ENCODE results near the gene RAD21L1.

DNA sequence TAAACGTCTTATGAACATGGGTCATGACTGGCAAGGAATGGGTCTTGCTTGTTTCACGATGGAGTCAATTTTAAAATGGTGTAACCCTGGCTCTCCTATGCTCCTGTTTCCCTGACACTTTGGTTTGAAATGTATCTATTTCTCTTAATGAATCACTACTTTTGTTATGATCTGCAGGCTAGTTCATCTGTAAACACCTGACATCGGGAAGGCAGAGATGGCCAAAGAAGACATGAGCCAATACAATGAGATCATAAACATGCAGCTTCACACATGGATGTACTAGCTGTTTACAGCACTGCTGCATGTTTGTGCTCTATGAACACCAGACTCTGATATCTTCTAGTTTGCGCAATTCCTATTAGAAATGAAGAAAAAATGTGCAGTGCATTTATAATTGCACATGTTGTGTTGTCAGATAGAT is 11.0 kb upstream of the RAD21L1 start:
- TF ChIP-seq, protein P1, sequence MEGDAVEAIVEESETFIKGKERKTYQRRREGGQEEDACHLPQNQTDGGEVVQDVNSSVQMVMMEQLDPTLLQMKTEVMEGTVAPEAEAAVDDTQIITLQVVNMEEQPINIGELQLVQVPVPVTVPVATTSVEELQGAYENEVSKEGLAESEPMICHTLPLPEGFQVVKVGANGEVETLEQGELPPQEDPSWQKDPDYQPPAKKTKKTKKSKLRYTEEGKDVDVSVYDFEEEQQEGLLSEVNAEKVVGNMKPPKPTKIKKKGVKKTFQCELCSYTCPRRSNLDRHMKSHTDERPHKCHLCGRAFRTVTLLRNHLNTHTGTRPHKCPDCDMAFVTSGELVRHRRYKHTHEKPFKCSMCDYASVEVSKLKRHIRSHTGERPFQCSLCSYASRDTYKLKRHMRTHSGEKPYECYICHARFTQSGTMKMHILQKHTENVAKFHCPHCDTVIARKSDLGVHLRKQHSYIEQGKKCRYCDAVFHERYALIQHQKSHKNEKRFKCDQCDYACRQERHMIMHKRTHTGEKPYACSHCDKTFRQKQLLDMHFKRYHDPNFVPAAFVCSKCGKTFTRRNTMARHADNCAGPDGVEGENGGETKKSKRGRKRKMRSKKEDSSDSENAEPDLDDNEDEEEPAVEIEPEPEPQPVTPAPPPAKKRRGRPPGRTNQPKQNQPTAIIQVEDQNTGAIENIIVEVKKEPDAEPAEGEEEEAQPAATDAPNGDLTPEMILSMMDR (IDR thresholded peaks at IDR 0.05) = no peak
- TF ChIP-seq POLR2A (IDR thresholded peaks at IDR 0.05; ENCODE audit: low read length) = no peak
- TF ChIP-seq RCOR1 (IDR thresholded peaks at IDR 0.05; ENCODE audit: low read depth, low read length) = no peak
- TF ChIP-seq ZC3H11A (IDR thresholded peaks at IDR 0.05) = no peak
- TF ChIP-seq, protein P2, sequence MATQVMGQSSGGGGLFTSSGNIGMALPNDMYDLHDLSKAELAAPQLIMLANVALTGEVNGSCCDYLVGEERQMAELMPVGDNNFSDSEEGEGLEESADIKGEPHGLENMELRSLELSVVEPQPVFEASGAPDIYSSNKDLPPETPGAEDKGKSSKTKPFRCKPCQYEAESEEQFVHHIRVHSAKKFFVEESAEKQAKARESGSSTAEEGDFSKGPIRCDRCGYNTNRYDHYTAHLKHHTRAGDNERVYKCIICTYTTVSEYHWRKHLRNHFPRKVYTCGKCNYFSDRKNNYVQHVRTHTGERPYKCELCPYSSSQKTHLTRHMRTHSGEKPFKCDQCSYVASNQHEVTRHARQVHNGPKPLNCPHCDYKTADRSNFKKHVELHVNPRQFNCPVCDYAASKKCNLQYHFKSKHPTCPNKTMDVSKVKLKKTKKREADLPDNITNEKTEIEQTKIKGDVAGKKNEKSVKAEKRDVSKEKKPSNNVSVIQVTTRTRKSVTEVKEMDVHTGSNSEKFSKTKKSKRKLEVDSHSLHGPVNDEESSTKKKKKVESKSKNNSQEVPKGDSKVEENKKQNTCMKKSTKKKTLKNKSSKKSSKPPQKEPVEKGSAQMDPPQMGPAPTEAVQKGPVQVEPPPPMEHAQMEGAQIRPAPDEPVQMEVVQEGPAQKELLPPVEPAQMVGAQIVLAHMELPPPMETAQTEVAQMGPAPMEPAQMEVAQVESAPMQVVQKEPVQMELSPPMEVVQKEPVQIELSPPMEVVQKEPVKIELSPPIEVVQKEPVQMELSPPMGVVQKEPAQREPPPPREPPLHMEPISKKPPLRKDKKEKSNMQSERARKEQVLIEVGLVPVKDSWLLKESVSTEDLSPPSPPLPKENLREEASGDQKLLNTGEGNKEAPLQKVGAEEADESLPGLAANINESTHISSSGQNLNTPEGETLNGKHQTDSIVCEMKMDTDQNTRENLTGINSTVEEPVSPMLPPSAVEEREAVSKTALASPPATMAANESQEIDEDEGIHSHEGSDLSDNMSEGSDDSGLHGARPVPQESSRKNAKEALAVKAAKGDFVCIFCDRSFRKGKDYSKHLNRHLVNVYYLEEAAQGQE (IDR thresholded peaks at IDR 0.05) = no peak
- TF ChIP-seq EP300 (IDR thresholded peaks at IDR 0.05) = no peak
- TF ChIP-seq CEBPB (IDR thresholded peaks at IDR 0.05) = 0 out of 4 replicates have a peak, but pooled peaks of 1 of the 2 experiments have one; percentile 28
- no peak for TF ChIP-seq RFX5 (IDR thresholded peaks at IDR 0.05)
- TF ChIP-seq HOXB5 (CRISPR knock-in tag; IDR thresholded peaks at IDR 0.05) = no peak
- no peak for TF ChIP-seq E2F6 (IDR thresholded peaks at IDR 0.05; ENCODE audit: borderline replicate concordance, low read depth)
- no peak for TF ChIP-seq POLR2AphosphoS2 (conservative IDR thresholded peaks at IDR 0.05; ENCODE audit: low read length)
- no peak for TF ChIP-seq PHF8 (IDR thresholded peaks at IDR 0.05; ENCODE audit: borderline replicate concordance, low read depth)
- TF ChIP-seq SMC3 (IDR thresholded peaks at IDR 0.05) = no peak
- TF ChIP-seq ESRRA (IDR thresholded peaks at IDR 0.05; ENCODE audit: borderline replicate concordance, low read length) = no peak
